Measurements from ENCODE around the gene UXS1.

Gene UXS1

GRCh38 chr2:106168657-106169056 lies 25.4 kb downstream of the UXS1 start:
- TF ChIP-seq ZNF274 (IDR thresholded peaks at IDR 0.05; ENCODE audit: low read depth, low read length) (no peak), YY1 (IDR thresholded peaks at IDR 0.05; ENCODE audit: insufficient read depth, insufficient read length) (no peak), SUZ12 (IDR thresholded peaks at IDR 0.05; ENCODE audit: extremely low read depth, insufficient read depth, insufficient read length) (no peak)
- no peak for DNase-seq (ENCODE audit: low read depth, low spot score)
- Histone ChIP-seq H3K4me3 (ENCODE audit: insufficient read length, low read depth) (no peak overlapping the region), H3K4me1 (ENCODE audit: insufficient read depth, insufficient read length) (peaks cover 10% of the 10 kb centered on the region), H3K27me3 (ENCODE audit: insufficient read depth, insufficient read length) (no peaks in the 10 kb centered on the region), H3K9ac (ENCODE audit: insufficient read length, low read depth) (no peak overlapping the region), H3K36me3 (ENCODE audit: insufficient read depth, insufficient read length, low read length) (peaks cover 15% of the 10 kb centered on the region), H3K9me3 (ENCODE audit: insufficient read depth, low read length) (no peaks in the 10 kb centered on the region)

- peaks cover 7% of the 10 kb centered on the region for H3K4me1 ChIP-seq (ENCODE audit: insufficient read depth, insufficient read length)
- no peaks in the 10 kb centered on the region for H3K27me3 ChIP-seq (ENCODE audit: insufficient read depth, insufficient read length)
- no peak overlapping the region for H3K9ac ChIP-seq (ENCODE audit: insufficient read length, low read depth)
- H3K9me3 ChIP-seq (ENCODE audit: insufficient read depth, low read length) = no peaks in the 10 kb centered on the region
- peaks cover 11% of the 10 kb centered on the region for H3K36me3 ChIP-seq (ENCODE audit: insufficient read depth, insufficient read length, low read length)
- H3K4me3 ChIP-seq (ENCODE audit: insufficient read length, low read depth) = no peak overlapping the region
- TF ChIP-seq ZNF274 (IDR thresholded peaks at IDR 0.05; ENCODE audit: low read depth, low read length) = no peak
- TF ChIP-seq YY1 (IDR thresholded peaks at IDR 0.05; ENCODE audit: insufficient read depth, insufficient read length) = no peak
- TF ChIP-seq SUZ12 (IDR thresholded peaks at IDR 0.05; ENCODE audit: extremely low read depth, insufficient read depth, insufficient read length) = no peak
- DNase-seq (ENCODE audit: low read depth, low spot score) = no peak
Measured at GRCh38 chr2:106167067-106167466, 27.0 kb downstream of the UXS1 start.

- Histone ChIP-seq H3K4me3 (ENCODE audit: insufficient read length, low read depth) (no peak overlapping the region), H3K4me1 (ENCODE audit: insufficient read depth, insufficient read length) (peaks cover 3% of the 10 kb centered on the region), H3K27me3 (ENCODE audit: insufficient read depth, insufficient read length) (no peaks in the 10 kb centered on the region), H3K9ac (ENCODE audit: insufficient read length, low read depth) (no peak overlapping the region), H3K36me3 (ENCODE audit: insufficient read depth, insufficient read length, low read length) (peaks cover 23% of the 10 kb centered on the region), H3K9me3 (ENCODE audit: insufficient read depth, low read length) (no peaks in the 10 kb centered on the region)
- TF ChIP-seq ZNF274 (IDR thresholded peaks at IDR 0.05; ENCODE audit: low read depth, low read length) = no peak
- DNase-seq (ENCODE audit: low read depth, low spot score) = no peak
Measured at GRCh38 chr2:106165561-106165960, 28.5 kb downstream of the UXS1 start.

- no peak overlapping the region for H3K9ac ChIP-seq (ENCODE audit: insufficient read length, low read depth)
- no peak overlapping the region for H3K4me3 ChIP-seq (ENCODE audit: insufficient read length, low read depth)
- peaks cover 3% of the 10 kb centered on the region for H3K4me1 ChIP-seq (ENCODE audit: insufficient read depth, insufficient read length)
- TF ChIP-seq ZNF274 (IDR thresholded peaks at IDR 0.05; ENCODE audit: low read depth, low read length) = no peak
- TF ChIP-seq YY1 (IDR thresholded peaks at IDR 0.05; ENCODE audit: insufficient read depth, insufficient read length) = no peak
- no peak for TF ChIP-seq SUZ12 (IDR thresholded peaks at IDR 0.05; ENCODE audit: extremely low read depth, insufficient read depth, insufficient read length)
- peaks cover 27% of the 10 kb centered on the region for H3K36me3 ChIP-seq (ENCODE audit: insufficient read depth, insufficient read length, low read length)
- DNase-seq (ENCODE audit: low read depth, low spot score) = peak; percentile 40
- H3K9me3 ChIP-seq (ENCODE audit: insufficient read depth, low read length) = no peaks in the 10 kb centered on the region
- no peaks in the 10 kb centered on the region for H3K27me3 ChIP-seq (ENCODE audit: insufficient read depth, insufficient read length)
Measured at GRCh38 chr2:106165029-106165428, 29.1 kb downstream of the UXS1 start.

DNA sequence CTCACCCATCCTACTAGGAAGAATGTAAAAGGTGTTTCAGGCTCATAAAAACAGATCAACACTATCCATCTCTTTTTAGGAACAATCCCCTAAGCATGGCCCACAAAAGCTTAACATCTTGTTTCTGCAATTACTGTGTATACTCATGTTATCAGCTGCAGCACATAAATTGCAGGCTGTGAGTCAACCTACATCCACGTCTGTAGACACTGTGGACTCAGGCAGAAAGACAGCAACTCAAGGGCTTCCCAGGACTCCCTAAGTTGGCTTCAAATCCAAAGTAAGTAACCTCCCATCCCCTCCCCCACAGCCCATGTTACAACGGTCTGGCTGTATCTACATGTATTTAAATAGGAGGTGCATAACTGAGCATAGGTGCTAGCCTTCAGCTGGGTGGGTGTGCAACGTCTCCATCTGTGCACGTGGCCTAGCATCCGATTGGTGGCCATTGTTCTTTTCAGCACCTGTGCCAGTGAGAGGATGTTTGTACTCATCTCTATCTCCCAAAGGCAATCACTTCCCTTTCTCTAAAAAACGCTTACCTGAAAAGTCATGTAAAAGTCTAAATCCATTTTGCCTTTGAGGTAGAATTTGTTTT lies 30.1 kb downstream of the UXS1 start:
- peaks cover 3% of the 10 kb centered on the region for H3K4me1 ChIP-seq (ENCODE audit: insufficient read depth, insufficient read length)
- no peak for DNase-seq (ENCODE audit: low read depth, low spot score)
- no peak overlapping the region for H3K9ac ChIP-seq (ENCODE audit: insufficient read length, low read depth)
- H3K27me3 ChIP-seq (ENCODE audit: insufficient read depth, insufficient read length) = no peaks in the 10 kb centered on the region
- H3K4me3 ChIP-seq (ENCODE audit: insufficient read length, low read depth) = no peak overlapping the region
- H3K36me3 ChIP-seq (ENCODE audit: insufficient read depth, insufficient read length, low read length) = peaks cover 31% of the 10 kb centered on the region
- H3K9me3 ChIP-seq (ENCODE audit: insufficient read depth, low read length) = no peaks in the 10 kb centered on the region
- TF ChIP-seq YY1 (IDR thresholded peaks at IDR 0.05; ENCODE audit: insufficient read depth, insufficient read length) (no peak), SUZ12 (IDR thresholded peaks at IDR 0.05; ENCODE audit: extremely low read depth, insufficient read depth, insufficient read length) (no peak), ZNF274 (IDR thresholded peaks at IDR 0.05; ENCODE audit: low read depth, low read length) (no peak)

DNA sequence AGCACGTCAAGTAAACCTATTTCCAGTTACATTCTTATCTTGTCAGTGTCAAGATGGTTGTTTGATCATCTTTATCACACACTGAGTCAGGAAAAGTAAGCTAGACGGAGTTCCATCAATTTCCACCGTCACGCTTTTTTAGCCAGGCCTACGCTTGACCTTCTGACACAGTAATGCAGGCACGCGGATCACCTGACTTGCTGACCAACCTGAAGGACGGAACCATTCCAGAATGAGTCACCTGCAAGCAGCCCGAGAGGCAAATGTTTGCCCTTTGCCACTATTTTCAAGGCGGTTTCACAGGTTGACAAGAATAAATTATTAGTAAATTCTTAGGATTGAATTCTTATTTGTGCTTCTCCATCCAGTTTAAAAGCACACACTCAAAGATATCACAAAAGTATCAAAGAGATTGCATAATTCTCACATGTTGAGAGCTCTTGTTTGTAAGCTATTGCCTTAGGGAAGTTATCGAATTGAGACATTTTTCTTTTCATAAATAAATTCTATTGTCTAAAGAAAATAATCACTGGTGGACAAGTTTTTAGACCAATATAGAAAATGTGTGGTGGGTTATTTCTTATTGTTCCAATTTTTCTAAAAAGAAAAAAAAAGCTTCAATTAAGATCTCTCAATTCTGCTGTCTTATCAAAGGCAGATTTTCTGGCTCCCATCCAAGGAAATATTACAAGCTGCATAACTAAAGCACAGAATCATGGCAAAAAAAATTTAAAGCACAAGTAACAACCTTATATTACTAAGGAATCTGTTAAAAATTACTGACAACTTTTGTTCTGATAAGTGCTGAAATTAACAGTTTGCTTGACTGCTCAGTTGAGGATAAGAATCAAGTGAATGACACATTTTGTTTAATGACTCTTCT lies 31.9 kb downstream of the UXS1 start:
- H3K36me3 ChIP-seq (ENCODE audit: insufficient read depth, insufficient read length, low read length) = peaks cover 42% of the 10 kb centered on the region
- no peaks in the 10 kb centered on the region for H3K9me3 ChIP-seq (ENCODE audit: insufficient read depth, low read length)
- no peak overlapping the region for H3K9ac ChIP-seq (ENCODE audit: insufficient read length, low read depth)
- H3K4me3 ChIP-seq (ENCODE audit: insufficient read length, low read depth) = no peak overlapping the region
- no peak for DNase-seq (ENCODE audit: low read depth, low spot score)
- TF ChIP-seq ZNF274 (IDR thresholded peaks at IDR 0.05; ENCODE audit: low read depth, low read length) = no peak
- no peak for TF ChIP-seq YY1 (IDR thresholded peaks at IDR 0.05; ENCODE audit: insufficient read depth, insufficient read length)
- no peak for TF ChIP-seq SUZ12 (IDR thresholded peaks at IDR 0.05; ENCODE audit: extremely low read depth, insufficient read depth, insufficient read length)
- H3K27me3 ChIP-seq (ENCODE audit: insufficient read depth, insufficient read length) = no peaks in the 10 kb centered on the region
- H3K4me1 ChIP-seq (ENCODE audit: insufficient read depth, insufficient read length) = peaks cover 3% of the 10 kb centered on the region

DNA sequence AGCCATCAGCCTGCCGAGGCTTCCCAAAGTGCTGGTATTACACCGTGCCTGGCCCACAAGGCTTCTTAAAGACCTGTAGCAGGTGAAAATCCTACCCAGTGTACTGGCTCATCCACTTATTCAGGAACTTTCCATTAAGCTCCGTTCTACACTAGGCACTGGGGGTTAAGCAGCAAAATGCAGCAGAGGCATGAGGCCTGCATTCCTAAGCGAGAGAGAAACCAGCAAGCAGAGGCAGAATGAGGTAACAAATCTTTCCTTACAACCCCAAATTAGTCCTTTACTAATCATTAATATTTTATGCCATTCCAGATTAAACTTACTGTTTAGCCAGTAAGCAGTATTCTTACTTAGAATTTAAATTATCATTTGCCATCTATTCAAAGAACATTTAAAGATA lies 32.8 kb downstream of the UXS1 start:
- Histone ChIP-seq H3K9ac (ENCODE audit: insufficient read length, low read depth) (no peak overlapping the region), H3K36me3 (ENCODE audit: insufficient read depth, insufficient read length, low read length) (peaks cover 48% of the 10 kb centered on the region), H3K4me1 (ENCODE audit: insufficient read depth, insufficient read length) (peaks cover 3% of the 10 kb centered on the region), H3K27me3 (ENCODE audit: insufficient read depth, insufficient read length) (no peaks in the 10 kb centered on the region), H3K4me3 (ENCODE audit: insufficient read length, low read depth) (no peak overlapping the region), H3K9me3 (ENCODE audit: insufficient read depth, low read length) (no peaks in the 10 kb centered on the region)
- no peak for DNase-seq (ENCODE audit: low read depth, low spot score)
- TF ChIP-seq SUZ12 (IDR thresholded peaks at IDR 0.05; ENCODE audit: extremely low read depth, insufficient read depth, insufficient read length) (no peak), ZNF274 (IDR thresholded peaks at IDR 0.05; ENCODE audit: low read depth, low read length) (no peak), YY1 (IDR thresholded peaks at IDR 0.05; ENCODE audit: insufficient read depth, insufficient read length) (no peak)

Data from NT2/D1 (cell line).